HL-60 (cell line): Measurements from ENCODE around the gene DYNC1H1.
A peak's percentile ranks its signal among the peaks of the same experiment; 100 is the strongest.
"Not testable (repeated sequence)": the region's sequence is repeated elsewhere in the genome, so short reads cannot be mapped to it uniquely, and the experiment has no call there.

ENCODE experiments used
- DNase-seq, 2 experiments: peaks; one replicate each; pipeline ENCODE4 v3.0.0-alpha.2; 2010 to 2020; ENCODE audit warnings: low read depth in 1 of 2, low spot score in 1 of 2
- H3K27ac ChIP-seq: fragments of 250-450 bp; sonication (Bioruptor Pico); replicated peaks from 2 replicates; pipeline ENCODE4 v1.5.1; 2020; ENCODE audit warnings: mild to moderate bottlenecking, moderate library complexity
- H3K27me3 ChIP-seq: fragments of 250-450 bp; sonication (Bioruptor Pico); 2 replicates; pipeline ENCODE4 v1.5.1; 2021; ENCODE audit warnings: mild to moderate bottlenecking, moderate library complexity; ENCODE audit not compliant: insufficient read depth, poor library complexity, severe bottlenecking
- H3K4me3 ChIP-seq: replicated peaks from 2 replicates; pipeline ENCODE4 v1.5.1; 2011; ENCODE audit warnings: mild to moderate bottlenecking, control low read depth, low read length; ENCODE audit not compliant: insufficient read depth
- CTCF ChIP-seq: IDR thresholded peaks from one replicate; pipeline ENCODE4 v1.5.1; 2011; ENCODE audit warnings: low read length, control low read depth, inconsistent platforms; ENCODE audit not compliant: insufficient read depth
- GABPA ChIP-seq: IDR thresholded peaks from 2 replicates; pipeline ENCODE4 v1.6.1; 2012; ENCODE audit warnings: low read depth
- POLR2AphosphoS5 ChIP-seq: IDR thresholded peaks from 2 replicates; pipeline ENCODE4 v1.6.1; 2012; ENCODE audit warnings: low read depth
- REST ChIP-seq: IDR thresholded peaks from 2 replicates; pipeline ENCODE4 v1.6.1; 2012; ENCODE audit warnings: low read depth; ENCODE audit not compliant: insufficient replicate concordance
- SPI1 ChIP-seq: IDR thresholded peaks from 2 replicates; pipeline ENCODE4 v1.6.1; 2012; ENCODE audit warnings: low read depth, mild to moderate bottlenecking, borderline replicate concordance

The DYNC1H1 gene

GRCh38 chr14:102078361-102078791, 114.0 kb downstream of the DYNC1H1 start:
- H3K27me3 ChIP-seq, H3K27ac ChIP-seq, H3K4me3 ChIP-seq: not testable (repeated sequence)
- TF ChIP-seq POLR2AphosphoS5: 0 out of 2 replicates have a peak, but pooled peaks have one; percentile 26
- DNase-seq: peak in 1 of 2 experiments; percentile 13

GRCh38 chr14:102078831-102079699, 114.7 kb downstream of the DYNC1H1 start:
- peak in 1 of 2 experiments; percentile 28 for DNase-seq
- H3K27ac ChIP-seq: no peak overlapping the region
- no peaks in the 10 kb centered on the region for H3K27me3 ChIP-seq
- no peak for TF ChIP-seq CTCF
- no peak for TF ChIP-seq SPI1
- TF ChIP-seq REST: no peak
- no peak; the same call in none of the 2 replicates for TF ChIP-seq POLR2AphosphoS5
- TF ChIP-seq GABPA: no peak
- H3K4me3 ChIP-seq: no peak overlapping the region

- Histone ChIP-seq H3K27me3 (no peaks in the 10 kb centered on the region), H3K4me3 (no peak overlapping the region), H3K27ac (no peak overlapping the region)
- no peak for TF ChIP-seq GABPA
- TF ChIP-seq REST: no peak
- TF ChIP-seq SPI1: no peak
- no peak for TF ChIP-seq POLR2AphosphoS5
- no peak for TF ChIP-seq CTCF
- DNase-seq: peak in 1 of 2 experiments; percentile 24
These were observed 115.3 kb downstream of the DYNC1H1 start for GRCh38 chr14:102079700-102079979.

GRCh38 chr14:102080183-102081080, 116.1 kb downstream of the DYNC1H1 start:
- DNase-seq: peak in 1 of 2 experiments; percentile 25
- Histone ChIP-seq H3K27me3 (no peaks in the 10 kb centered on the region), H3K4me3 (no peak overlapping the region), H3K27ac (no peak overlapping the region)
- TF ChIP-seq POLR2AphosphoS5: peak; percentile 12; the same call in 1 of the 2 replicates
- no peak for TF ChIP-seq GABPA
- no peak for TF ChIP-seq REST
- no peak for TF ChIP-seq SPI1
